ENCODE results near the gene SLIT1.

GRCh38 chr10:97022616-97023015, 163.1 kb downstream of the SLIT1 start:
- TF ChIP-seq POLR2AphosphoS5 (IDR thresholded peaks at IDR 0.05; ENCODE audit: insufficient read depth in 1 of 2, low read depth in 1 of 2), result no peak
- TF ChIP-seq CTCF (IDR thresholded peaks at IDR 0.05), result no peak
- TF ChIP-seq POLR2A (IDR thresholded peaks at IDR 0.05), result no peak
